ENCODE data around the gene PNMT.
A peak's percentile ranks its signal among the peaks of the same experiment; 100 is the strongest.

Gene PNMT

GRCh38 chr17:39628655-39629493 lies 39.4 kb upstream of the PNMT start:
- H3K36me3 Mint-ChIP-seq (ENCODE audit: low read depth), result no peaks in the 10 kb centered on the region
- H3K27me3 Mint-ChIP-seq, result peaks cover 49% of the 10 kb centered on the region
- no peaks in the 10 kb centered on the region for H3K9me3 Mint-ChIP-seq
- H3K27ac Mint-ChIP-seq, result no peak overlapping the region
- peaks cover 11% of the 10 kb centered on the region for H3K4me1 Mint-ChIP-seq (ENCODE audit: low read depth)
- H3K4me3 Mint-ChIP-seq, result no peak overlapping the region

DNA sequence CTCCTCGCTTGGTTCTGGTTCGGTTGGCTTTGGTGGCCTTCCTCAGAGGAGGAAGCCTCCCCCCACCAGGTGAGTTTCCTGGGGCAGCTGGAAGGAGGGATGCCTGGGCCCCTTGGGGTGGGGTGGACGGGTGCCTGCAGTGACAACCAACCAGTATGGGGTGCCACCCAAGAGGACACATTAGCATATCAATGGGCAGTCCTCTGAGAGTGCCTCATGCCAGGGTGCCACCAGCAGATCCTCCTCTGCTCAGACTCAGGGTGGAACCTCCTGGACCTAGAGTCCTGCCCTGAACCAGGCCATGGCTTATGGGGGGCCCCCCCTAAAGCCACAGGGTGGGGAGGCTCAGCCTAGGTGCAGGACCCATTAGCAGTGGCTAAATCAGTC lies 38.8 kb upstream of the PNMT start:
- Mint-ChIP-seq H3K4me1 (ENCODE audit: low read depth) (peaks cover 11% of the 10 kb centered on the region), H3K9me3 (no peaks in the 10 kb centered on the region), H3K27me3 (peaks cover 48% of the 10 kb centered on the region), H3K27ac (no peak overlapping the region), H3K36me3 (ENCODE audit: low read depth) (no peaks in the 10 kb centered on the region), H3K4me3 (no peak overlapping the region)

DNA sequence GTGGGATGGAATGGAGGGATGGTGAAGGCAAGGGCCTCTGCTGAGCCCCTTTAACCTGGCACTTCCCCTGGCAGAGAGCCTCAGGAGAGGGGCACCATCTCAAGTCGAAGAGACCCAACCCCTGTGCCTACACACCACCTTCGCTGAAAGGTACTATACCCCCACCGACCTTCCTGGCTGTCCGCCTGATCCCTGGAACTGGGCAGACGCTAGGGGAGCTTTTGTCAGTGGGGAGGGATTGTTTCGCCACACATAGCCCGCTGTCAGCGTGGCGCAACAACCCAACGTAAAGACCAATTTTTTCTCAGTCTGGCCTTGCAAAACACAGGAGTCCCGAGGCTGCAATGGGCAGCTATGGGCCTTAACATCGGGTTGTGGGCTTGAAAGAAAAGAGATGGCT lies 38.4 kb upstream of the PNMT start:
- Mint-ChIP-seq H3K27ac (no peak overlapping the region), H3K4me1 (ENCODE audit: low read depth) (peaks cover 11% of the 10 kb centered on the region), H3K9me3 (no peaks in the 10 kb centered on the region), H3K36me3 (ENCODE audit: low read depth) (no peaks in the 10 kb centered on the region), H3K4me3 (no peak overlapping the region), H3K27me3 (peaks cover 44% of the 10 kb centered on the region)

- Mint-ChIP-seq H3K36me3 (ENCODE audit: low read depth) (no peaks in the 10 kb centered on the region), H3K27ac (no peak overlapping the region), H3K4me3 (no peak overlapping the region), H3K4me1 (ENCODE audit: low read depth) (peaks cover 14% of the 10 kb centered on the region), H3K9me3 (no peaks in the 10 kb centered on the region), H3K27me3 (peaks cover 30% of the 10 kb centered on the region)
These were observed 36.9 kb upstream of the PNMT start for GRCh38 chr17:39631403-39631802.

- H3K4me1 Mint-ChIP-seq (ENCODE audit: low read depth), result peaks cover 11% of the 10 kb centered on the region
These were observed 35.9 kb upstream of the PNMT start for GRCh38 chr17:39632153-39632941.

GRCh38 chr17:39633570-39634183 lies 34.6 kb upstream of the PNMT start:
- Mint-ChIP-seq H3K9me3 (no peaks in the 10 kb centered on the region), H3K36me3 (ENCODE audit: low read depth) (no peaks in the 10 kb centered on the region), H3K27me3 (peaks cover 17% of the 10 kb centered on the region), H3K4me3 (no peak overlapping the region), H3K27ac (no peak overlapping the region), H3K4me1 (ENCODE audit: low read depth) (peaks cover 23% of the 10 kb centered on the region)

More at GRCh38 chr17:39632153-39632941, 35.9 kb upstream of the PNMT start:
- Mint-ChIP-seq H3K36me3 (ENCODE audit: low read depth) (no peaks in the 10 kb centered on the region), H3K27ac (no peak overlapping the region), H3K27me3 (peaks cover 25% of the 10 kb centered on the region), H3K9me3 (no peaks in the 10 kb centered on the region), H3K4me3 (no peak overlapping the region)

- peaks cover 30% of the 10 kb centered on the region for H3K4me1 Mint-ChIP-seq (ENCODE audit: low read depth)
- H3K27me3 Mint-ChIP-seq, result peaks cover 16% of the 10 kb centered on the region
These were observed 33.8 kb upstream of the PNMT start for GRCh38 chr17:39634384-39634871.

GRCh38 chr17:39635614-39636176 lies 32.6 kb upstream of the PNMT start:
- no peak overlapping the region for H3K27ac Mint-ChIP-seq
- no peak overlapping the region for H3K4me3 Mint-ChIP-seq
- H3K36me3 Mint-ChIP-seq (ENCODE audit: low read depth), result no peaks in the 10 kb centered on the region
- peaks cover 43% of the 10 kb centered on the region for H3K4me1 Mint-ChIP-seq (ENCODE audit: low read depth)
- H3K27me3 Mint-ChIP-seq, result peaks cover 12% of the 10 kb centered on the region
- no peaks in the 10 kb centered on the region for H3K9me3 Mint-ChIP-seq

More at GRCh38 chr17:39634384-39634871, 33.8 kb upstream of the PNMT start:
- Mint-ChIP-seq H3K4me3 (no peak overlapping the region), H3K27ac (no peak overlapping the region), H3K36me3 (ENCODE audit: low read depth) (no peaks in the 10 kb centered on the region), H3K9me3 (no peaks in the 10 kb centered on the region)

- Mint-ChIP-seq H3K27ac (peak overlapping the region; percentile 68), H3K9me3 (no peaks in the 10 kb centered on the region), H3K36me3 (ENCODE audit: low read depth) (no peaks in the 10 kb centered on the region), H3K27me3 (peaks cover 5% of the 10 kb centered on the region), H3K4me1 (ENCODE audit: low read depth) (peaks cover 49% of the 10 kb centered on the region), H3K4me3 (peak overlapping the region; percentile 91)
These were observed 31.7 kb upstream of the PNMT start for GRCh38 chr17:39636587-39636926.

GRCh38 chr17:39636927-39637736 lies 31.1 kb upstream of the PNMT start, which contains the start of gene STARD3:
Gene STARD3 (plus strand): TSS chr17:39637144. CDS start chr17:39653532, 16,388 bp downstream.
- H3K36me3 Mint-ChIP-seq (ENCODE audit: low read depth), result no peaks in the 10 kb centered on the region
- H3K9me3 Mint-ChIP-seq, result no peaks in the 10 kb centered on the region
- H3K4me1 Mint-ChIP-seq (ENCODE audit: low read depth), result peaks cover 54% of the 10 kb centered on the region
- H3K27me3 Mint-ChIP-seq, result no peaks in the 10 kb centered on the region
- H3K27ac Mint-ChIP-seq, result peak within 1 kb of the TSS; percentile 81
- peak within 1 kb of the TSS; percentile 91 for H3K4me3 Mint-ChIP-seq

DNA sequence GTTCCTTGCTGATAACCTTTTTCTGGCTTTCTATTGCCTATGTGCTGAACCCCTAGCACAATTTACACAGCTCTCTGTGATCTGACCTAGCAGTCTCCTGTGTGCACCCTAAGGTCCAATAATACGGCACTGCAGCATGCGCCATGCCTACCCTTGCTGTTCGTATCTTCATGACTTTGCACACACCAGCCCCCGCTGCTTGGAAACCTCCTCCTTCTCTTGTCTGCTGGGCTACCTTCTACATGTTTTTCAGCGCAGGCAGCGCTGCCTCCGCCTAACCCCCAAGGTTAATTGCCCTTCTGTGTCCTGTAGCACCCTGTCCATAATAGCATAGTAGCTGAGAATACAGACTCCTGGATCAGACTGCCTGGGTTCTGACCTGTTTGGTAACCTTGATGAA lies 29.9 kb upstream of the PNMT start:
- Mint-ChIP-seq H3K4me1 (ENCODE audit: low read depth) (peaks cover 64% of the 10 kb centered on the region), H3K27ac (no peak overlapping the region), H3K27me3 (no peaks in the 10 kb centered on the region), H3K9me3 (no peaks in the 10 kb centered on the region), H3K36me3 (ENCODE audit: low read depth) (no peaks in the 10 kb centered on the region), H3K4me3 (peak overlapping the region; percentile 91)

DNA sequence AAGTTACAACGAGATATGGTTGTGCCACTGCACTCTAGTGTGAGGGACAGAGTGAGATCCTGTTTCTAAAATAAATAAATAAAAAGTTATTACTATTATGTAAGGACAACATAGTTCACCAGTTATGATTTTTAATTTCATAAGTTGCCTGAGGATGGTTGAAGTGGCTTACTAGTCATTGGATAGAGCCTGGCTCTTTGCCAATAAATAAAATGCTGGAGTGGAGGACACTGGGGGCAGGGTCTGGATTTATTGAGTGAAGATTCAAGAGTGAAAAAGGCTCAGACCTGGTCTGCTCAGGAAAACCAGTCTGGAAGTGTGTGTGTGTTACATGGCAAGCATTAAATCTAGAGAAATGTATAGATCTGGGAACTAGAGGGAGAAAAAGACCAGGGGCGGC lies 29.2 kb upstream of the PNMT start:
- Mint-ChIP-seq H3K4me3 (peak overlapping the region; percentile 19), H3K4me1 (ENCODE audit: low read depth) (peaks cover 72% of the 10 kb centered on the region), H3K27ac (no peak overlapping the region)

GRCh38 chr17:39639566-39640458 lies 28.4 kb upstream of the PNMT start:
- Mint-ChIP-seq H3K4me3 (peak overlapping the region; percentile 19), H3K27ac (peak overlapping the region; percentile 29), H3K36me3 (ENCODE audit: low read depth) (peaks cover under 1% of the 10 kb centered on the region), H3K4me1 (ENCODE audit: low read depth) (peaks cover 77% of the 10 kb centered on the region), H3K9me3 (no peaks in the 10 kb centered on the region), H3K27me3 (no peaks in the 10 kb centered on the region)

More for the DNA sequence above, 29.2 kb upstream of the PNMT start:
- H3K27me3 Mint-ChIP-seq, result no peaks in the 10 kb centered on the region
- no peaks in the 10 kb centered on the region for H3K36me3 Mint-ChIP-seq (ENCODE audit: low read depth)
- no peaks in the 10 kb centered on the region for H3K9me3 Mint-ChIP-seq
